Stimulated activated CD4-positive, alpha-beta T cell treated with anti-CD3 and anti-CD28 coated beads, Interleukin-4, amount 100 ng/mL, for 48 hours (primary cell): ENCODE results near the gene CYFIP2.
A peak's percentile ranks its signal among the peaks of the same experiment; 100 is the strongest.

Experiments used
- DNase-seq, 2 donors: peaks; one replicate each; pipeline ENCODE4 v3.0.0-alpha.2; 2020; ENCODE audit warnings: low read depth in 2 of 2

The CYFIP2 gene

GRCh38 chr5:157324237-157324636 is 58.3 kb downstream of the CYFIP2 start:
- no peak for DNase-seq

- DNase-seq = no peak
These were observed 60.6 kb downstream of the CYFIP2 start for GRCh38 chr5:157326440-157327005.

- DNase-seq = no peak
These were observed 61.8 kb downstream of the CYFIP2 start for GRCh38 chr5:157327771-157328170.

- peak; percentile 35 to 50 for DNase-seq
These were observed 62.5 kb downstream of the CYFIP2 start for GRCh38 chr5:157328277-157328912.

GRCh38 chr5:157331807-157332206 is 65.9 kb downstream of the CYFIP2 start:
- no peak for DNase-seq

- no peak for DNase-seq
These were observed 69.9 kb downstream of the CYFIP2 start for GRCh38 chr5:157335534-157336422.

GRCh38 chr5:157336423-157336744 is 70.5 kb downstream of the CYFIP2 start:
- DNase-seq = no peak

- no peak for DNase-seq
These were observed 73.5 kb downstream of the CYFIP2 start for GRCh38 chr5:157339409-157339808.

- DNase-seq = peak in 1 of 2 donors; percentile 32
These were observed 77.0 kb downstream of the CYFIP2 start for GRCh38 chr5:157342822-157343402.

- DNase-seq = no peak
These were observed 78.2 kb downstream of the CYFIP2 start for GRCh38 chr5:157343842-157344790.

- DNase-seq = no peak
These were observed 79.1 kb downstream of the CYFIP2 start for GRCh38 chr5:157345067-157345466.

GRCh38 chr5:157345485-157345884 is 79.6 kb downstream of the CYFIP2 start:
- DNase-seq = no peak

- DNase-seq = no peak
These were observed 81.6 kb downstream of the CYFIP2 start for GRCh38 chr5:157347301-157348048.

- no peak for DNase-seq
These were observed 82.1 kb downstream of the CYFIP2 start for GRCh38 chr5:157348049-157348400.

- DNase-seq = no peak
These were observed 85.2 kb downstream of the CYFIP2 start for GRCh38 chr5:157350939-157351801.

- no peak for DNase-seq
These were observed 85.8 kb downstream of the CYFIP2 start for GRCh38 chr5:157351802-157352092.

- peak; percentile 49 to 51 for DNase-seq
These were observed 86.9 kb downstream of the CYFIP2 start for GRCh38 chr5:157352756-157353340.

GRCh38 chr5:157354800-157355199 is 88.9 kb downstream of the CYFIP2 start:
- DNase-seq = no peak

- DNase-seq = no peak
These were observed 90.7 kb downstream of the CYFIP2 start for GRCh38 chr5:157356576-157356975.

- DNase-seq = no peak
These were observed 91.9 kb downstream of the CYFIP2 start for GRCh38 chr5:157357823-157358222.
